H9 (cell line): ENCODE measurements around the gene DLK2. TPM values are rescaled to one million over a fixed set of nuclear protein-coding genes. Genes with fewer than 3 reads are reported as not detected.

Experiments used
- DNase-seq: peaks from one replicate; pipeline ENCODE4 v3.0.0-alpha.2; 2017
- H2AFZ ChIP-seq: one replicate; pipeline ENCODE4 v1.6.1; 2013; ENCODE audit warnings: mild to moderate bottlenecking, low read length, control low read depth, moderate library complexity
- H2AK5ac ChIP-seq: 2 replicates; pipeline ENCODE4 v1.6.1; 2013; ENCODE audit warnings: low read length, control low read depth, mixed read lengths; ENCODE audit not compliant: insufficient read length
- H2BK120ac ChIP-seq: one replicate; pipeline ENCODE4 v1.6.1; 2013; ENCODE audit warnings: low read depth, mild to moderate bottlenecking, low read length, control low read depth, inconsistent platforms; ENCODE audit not compliant: poor library complexity, severe bottlenecking
- H2BK12ac ChIP-seq: 2 replicates; pipeline ENCODE4 v1.6.1; 2013; ENCODE audit warnings: low read length, control low read depth, mixed read lengths, low read depth; ENCODE audit not compliant: insufficient read length
- H2BK15ac ChIP-seq: 2 replicates; pipeline ENCODE4 v1.6.1; 2013; ENCODE audit warnings: low read depth, low read length, control low read depth
- H2BK20ac ChIP-seq: one replicate; pipeline ENCODE4 v1.6.1; 2013; ENCODE audit warnings: low read depth, mild to moderate bottlenecking, low read length, control low read depth, inconsistent platforms; ENCODE audit not compliant: poor library complexity, severe bottlenecking
- H2BK5ac ChIP-seq: 2 replicates; pipeline ENCODE4 v1.6.1; 2013; ENCODE audit warnings: low read length, control low read depth, mixed read lengths; ENCODE audit not compliant: insufficient read length
- H3K14ac ChIP-seq: 2 replicates; pipeline ENCODE4 v1.6.1; 2013; ENCODE audit warnings: low read length, control low read depth; ENCODE audit not compliant: insufficient read depth
- H3K18ac ChIP-seq: 2 replicates; pipeline ENCODE4 v1.6.1; 2013; ENCODE audit warnings: low read depth, mild to moderate bottlenecking, mixed read lengths, low read length, control low read depth; ENCODE audit not compliant: insufficient read length
- H3K23ac ChIP-seq: 2 replicates; pipeline ENCODE4 v1.6.1; 2013; ENCODE audit warnings: low read length, control low read depth, mixed read lengths, low read depth; ENCODE audit not compliant: insufficient read length
- H3K23me2 ChIP-seq: 2 replicates; pipeline ENCODE4 v1.6.1; 2013; ENCODE audit warnings: low read depth, mild to moderate bottlenecking, mixed read lengths, low read length, control low read depth; ENCODE audit not compliant: insufficient read length, poor library complexity, severe bottlenecking
- H3K27ac ChIP-seq: 2 replicates; pipeline ENCODE4 v1.5.1; 2013; ENCODE audit warnings: low read length, control low read depth, mixed read lengths, low read depth; ENCODE audit not compliant: insufficient read length
- H3K27me3 ChIP-seq: 2 replicates; pipeline ENCODE4 v1.6.1; 2013; ENCODE audit warnings: low read length, control low read depth, inconsistent platforms; ENCODE audit not compliant: insufficient read depth
- H3K4ac ChIP-seq: 2 replicates; pipeline ENCODE4 v1.6.1; 2013; ENCODE audit warnings: low read depth, mild to moderate bottlenecking, control low read depth, inconsistent platforms, low read length, moderate library complexity
- H3K4me1 ChIP-seq: 2 replicates; pipeline ENCODE4 v1.6.1; 2013; ENCODE audit warnings: low read length, control low read depth, inconsistent platforms; ENCODE audit not compliant: insufficient read depth
- H3K4me2 ChIP-seq: 2 replicates; pipeline ENCODE4 v1.6.1; 2013; ENCODE audit warnings: low read length, control low read depth, mixed read lengths; ENCODE audit not compliant: insufficient read length, insufficient read depth
- H3K56ac ChIP-seq: 2 replicates; pipeline ENCODE4 v1.6.1; 2013; ENCODE audit warnings: low read depth, mild to moderate bottlenecking, mixed read lengths, low read length, control low read depth; ENCODE audit not compliant: insufficient read length
- H3K79me1 ChIP-seq: 2 replicates; pipeline ENCODE4 v1.6.1; 2013; ENCODE audit warnings: low read depth, mild to moderate bottlenecking, moderate library complexity, low read length, control low read depth, inconsistent platforms; ENCODE audit not compliant: insufficient read depth, poor library complexity, severe bottlenecking
- H3K79me2 ChIP-seq: 2 replicates; pipeline ENCODE4 v1.6.1; 2013; ENCODE audit warnings: low read length, control low read depth, inconsistent platforms; ENCODE audit not compliant: insufficient read depth
- H3K9ac ChIP-seq: 2 replicates; pipeline ENCODE4 v1.6.1; 2013; ENCODE audit warnings: low read length, control low read depth, mixed read lengths; ENCODE audit not compliant: insufficient read length; ENCODE audit errors: extremely low read depth
- H3K9me3 ChIP-seq: one replicate; pipeline ENCODE4 v1.6.1; 2013; ENCODE audit warnings: low read depth, low read length, inconsistent platforms; ENCODE audit not compliant: control insufficient read depth
- H3T11ph ChIP-seq: one replicate; pipeline ENCODE4 v1.6.1; 2013; ENCODE audit warnings: mild to moderate bottlenecking, low read length, control low read depth, inconsistent platforms
- H4K20me1 ChIP-seq: one replicate; pipeline ENCODE4 v1.6.1; 2013; ENCODE audit not compliant: control insufficient read depth, insufficient read length, insufficient read depth
- H4K5ac ChIP-seq: 2 replicates; pipeline ENCODE4 v1.6.1; 2013; ENCODE audit warnings: low read depth, mild to moderate bottlenecking, mixed read lengths, low read length, control low read depth; ENCODE audit not compliant: insufficient read length
- H4K8ac ChIP-seq: replicated peaks from 2 replicates; pipeline ENCODE4 v1.6.1; 2013; ENCODE audit warnings: low read length, control low read depth, mixed read lengths, low read depth; ENCODE audit not compliant: insufficient read length
- H4K91ac ChIP-seq: 2 replicates; pipeline ENCODE4 v1.6.1; 2013; ENCODE audit warnings: low read depth, mild to moderate bottlenecking, moderate library complexity, mixed read lengths, low read length, control low read depth; ENCODE audit not compliant: insufficient read length
- H3K27ac Mint-ChIP-seq, 3 experiments: 2 replicates in 2 of 3; 3 replicates in 1 of 3; pipeline ENCODE4 v1.8.0; 2020 to 2021; ENCODE audit warnings: mixed read lengths in 3 of 3, mild to moderate bottlenecking in 1 of 3, moderate library complexity in 1 of 3
- H3K27me3 Mint-ChIP-seq: 2 replicates; pipeline ENCODE4 v1.8.0; 2021; ENCODE audit warnings: low read depth, mild to moderate bottlenecking, moderate library complexity, mixed read lengths
- H3K36me3 Mint-ChIP-seq, 3 experiments: 2 replicates in 2 of 3; 3 replicates in 1 of 3; pipeline ENCODE4 v1.8.0; 2020 to 2021; ENCODE audit warnings: low read depth in 3 of 3, mixed read lengths in 3 of 3; ENCODE audit not compliant: insufficient read depth in 1 of 3
- H3K4me1 Mint-ChIP-seq, 2 experiments: 2 replicates each; pipeline ENCODE4 v1.8.0; 2020; ENCODE audit warnings: mixed read lengths in 2 of 2
- H3K4me3 Mint-ChIP-seq, 2 experiments: 2 replicates in 1 of 2; 3 replicates in 1 of 2; pipeline ENCODE4 v1.8.0; 2020 to 2021; ENCODE audit warnings: mild to moderate bottlenecking in 2 of 2, mixed read lengths in 2 of 2, moderate library complexity in 1 of 2
- H3K9me3 Mint-ChIP-seq, 2 experiments: 2 replicates in 1 of 2; 3 replicates in 1 of 2; pipeline ENCODE4 v1.8.0; 2020; ENCODE audit warnings: mild to moderate bottlenecking in 2 of 2, mixed read lengths in 2 of 2, moderate library complexity in 1 of 2
- WGBS: extraction: QIAGEN DNeasy Blood & Tissue Kit; methylation state at CpG from one replicate; pipeline ENCODE4 v1.1.7; 2013; ENCODE audit warnings: missing lambda C conversion rate, low lambda C conversion rate, mixed read lengths; ENCODE audit not compliant: insufficient read length; ENCODE audit errors: extremely low coverage; 5-methylcytosine and 5-hydroxymethylcytosine counted together
- total RNA-seq: library from RNA; stranded (reverse); gene quantifications from 2 replicates; pipeline ENCODE4 v1.2.1, GENCODE V29; 2021
- TF ChIP-seq, protein P1 (sequence below): fragments of 200-600 bp; sonication (generic); conservative IDR thresholded peaks from 3 replicates; pipeline ENCODE4 v1.8.0; 2021; ENCODE audit warnings: antibody characterized with exemption, mild to moderate bottlenecking

The DLK2 gene
- total RNA-seq, 1 experiment from 2014 or later, result 0.96 TPM

DNA sequence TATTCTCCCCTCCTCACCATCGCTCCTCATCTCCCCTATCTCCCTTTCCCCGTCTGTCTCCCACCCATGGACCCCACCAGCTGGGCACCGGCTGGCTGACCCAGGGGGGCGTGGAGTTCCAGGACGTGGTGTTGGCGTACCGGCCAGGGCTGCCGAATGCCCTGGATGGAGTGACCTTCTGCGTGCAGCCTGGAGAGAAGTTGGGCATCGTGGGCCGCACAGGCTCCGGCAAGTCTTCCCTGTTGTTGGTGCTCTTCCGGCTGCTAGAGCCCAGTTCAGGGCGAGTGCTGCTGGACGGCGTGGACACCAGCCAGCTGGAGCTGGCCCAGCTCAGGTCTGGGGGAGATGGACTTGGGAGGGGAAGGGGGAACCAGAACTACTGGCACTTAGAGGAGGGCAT is 7.7 kb downstream of the DLK2 start:
- H3K56ac ChIP-seq, result no peak overlapping the region
- no peak overlapping the region for H2AFZ ChIP-seq
- no peaks in the 10 kb centered on the region for H3K4me1 Mint-ChIP-seq
- no peaks in the 10 kb centered on the region; the same call in 1 of the 2 replicates for H3K27me3 Mint-ChIP-seq
- H3K4me1 ChIP-seq, result no peaks in the 10 kb centered on the region
- no peak overlapping the region for H3K9ac ChIP-seq
- no peaks in the 10 kb centered on the region for H3K9me3 ChIP-seq
- H3K79me2 ChIP-seq, result no peaks in the 10 kb centered on the region
- no peak overlapping the region for H3K4me3 Mint-ChIP-seq
- TF ChIP-seq, protein P1, sequence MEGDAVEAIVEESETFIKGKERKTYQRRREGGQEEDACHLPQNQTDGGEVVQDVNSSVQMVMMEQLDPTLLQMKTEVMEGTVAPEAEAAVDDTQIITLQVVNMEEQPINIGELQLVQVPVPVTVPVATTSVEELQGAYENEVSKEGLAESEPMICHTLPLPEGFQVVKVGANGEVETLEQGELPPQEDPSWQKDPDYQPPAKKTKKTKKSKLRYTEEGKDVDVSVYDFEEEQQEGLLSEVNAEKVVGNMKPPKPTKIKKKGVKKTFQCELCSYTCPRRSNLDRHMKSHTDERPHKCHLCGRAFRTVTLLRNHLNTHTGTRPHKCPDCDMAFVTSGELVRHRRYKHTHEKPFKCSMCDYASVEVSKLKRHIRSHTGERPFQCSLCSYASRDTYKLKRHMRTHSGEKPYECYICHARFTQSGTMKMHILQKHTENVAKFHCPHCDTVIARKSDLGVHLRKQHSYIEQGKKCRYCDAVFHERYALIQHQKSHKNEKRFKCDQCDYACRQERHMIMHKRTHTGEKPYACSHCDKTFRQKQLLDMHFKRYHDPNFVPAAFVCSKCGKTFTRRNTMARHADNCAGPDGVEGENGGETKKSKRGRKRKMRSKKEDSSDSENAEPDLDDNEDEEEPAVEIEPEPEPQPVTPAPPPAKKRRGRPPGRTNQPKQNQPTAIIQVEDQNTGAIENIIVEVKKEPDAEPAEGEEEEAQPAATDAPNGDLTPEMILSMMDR, result no peak
- no peak overlapping the region for H4K91ac ChIP-seq
- H3K4me2 ChIP-seq, result no peak overlapping the region
- 100% methylated on average over 2 of the region's 16 CpGs for WGBS
- no peaks in the 10 kb centered on the region for H3K23me2 ChIP-seq
- H3K23ac ChIP-seq, result no peak overlapping the region
- no peaks in the 10 kb centered on the region for H3K79me1 ChIP-seq
- no peak overlapping the region for H3K27ac ChIP-seq
- H3K14ac ChIP-seq, result no peak overlapping the region
- H2BK120ac ChIP-seq, result no peak overlapping the region
- no peak overlapping the region for H2BK20ac ChIP-seq
- no peaks in the 10 kb centered on the region for H4K20me1 ChIP-seq
- peaks cover 0 to 58% (median 49%) of the 10 kb centered on the region in 3 experiments; a peak in 5 of 7 replicates for H3K36me3 Mint-ChIP-seq
- no peak overlapping the region for H3K27ac Mint-ChIP-seq
- no peak overlapping the region for H2AK5ac ChIP-seq
- no peak overlapping the region for H3K18ac ChIP-seq
- no peak overlapping the region for H4K8ac ChIP-seq
- H2BK12ac ChIP-seq, result no peak overlapping the region
- no peak overlapping the region for H3K4ac ChIP-seq
- no peak overlapping the region for H4K5ac ChIP-seq
- H3T11ph ChIP-seq, result no peak overlapping the region
- H3K9me3 Mint-ChIP-seq, result no peaks in the 10 kb centered on the region
- H2BK15ac ChIP-seq, result no peak overlapping the region
- no peak for DNase-seq
- H2BK5ac ChIP-seq, result no peak overlapping the region
- H3K27me3 ChIP-seq, result no peaks in the 10 kb centered on the region
